Liver (tissue), 9 donors: ENCODE results near the gene RIBC1. TPM values are rescaled to one million over a fixed set of nuclear protein-coding genes. Genes with fewer than 3 reads are reported as not detected.
"Not testable (repeated sequence)": the region's sequence is repeated elsewhere in the genome, so short reads cannot be mapped to it uniquely, and the experiment has no call there.

Experiments
- DNase-seq: peaks from one replicate; pipeline ENCODE4 v3.0.0-alpha.2; 2017; ENCODE audit warnings: low spot score
- H3K27ac ChIP-seq, 2 donors: one replicate each; pipeline ENCODE4 v1.7.0; 2013; ENCODE audit warnings: inconsistent platforms in 2 of 2, low read length in 2 of 2, control low read depth in 1 of 2, low read depth in 1 of 2, mild to moderate bottlenecking in 1 of 2
- H3K27me3 ChIP-seq, 4 donors: one replicate each; pipeline versions ENCODE4 v1.6.1 to v1.7.0; 2013; ENCODE audit warnings: low read length in 3 of 4, inconsistent platforms in 1 of 4, mild to moderate bottlenecking in 1 of 4, moderate library complexity in 1 of 4; ENCODE audit not compliant: control insufficient read depth in 4 of 4, insufficient read depth in 4 of 4
- H3K36me3 ChIP-seq, 4 donors: one replicate each; pipeline versions ENCODE4 v1.6.1 to v1.7.0; 2013; ENCODE audit warnings: low read length in 3 of 4, mild to moderate bottlenecking in 3 of 4, low read depth in 1 of 4, moderate library complexity in 1 of 4; ENCODE audit not compliant: control insufficient read depth in 4 of 4, insufficient read depth in 3 of 4
- H3K4me1 ChIP-seq, 4 donors: one replicate each; pipeline versions ENCODE4 v1.6.1 to v1.7.0; 2013; ENCODE audit warnings: low read length in 3 of 4, mild to moderate bottlenecking in 3 of 4, moderate library complexity in 1 of 4; ENCODE audit not compliant: control insufficient read depth in 4 of 4, insufficient read depth in 4 of 4
- H3K4me3 ChIP-seq, 3 donors: one replicate each; pipeline versions ENCODE4 v1.6.1 to v1.7.0; 2013; ENCODE audit warnings: low read length in 3 of 3, control low read depth in 1 of 3, low read depth in 1 of 3, mild to moderate bottlenecking in 1 of 3
- H3K9ac ChIP-seq, 2 donors: one replicate each; pipeline ENCODE4 v1.7.0; 2013; ENCODE audit warnings: low read length in 2 of 2, mild to moderate bottlenecking in 2 of 2, moderate library complexity in 2 of 2, control low read depth in 1 of 2, low read depth in 1 of 2
- H3K9me3 ChIP-seq, 4 donors: one replicate each; pipeline versions ENCODE4 v1.6.1 to v1.7.0; 2013; ENCODE audit warnings: low read length in 3 of 4; ENCODE audit not compliant: control insufficient read depth in 4 of 4
- CTCF ChIP-seq: fragments of 150-350 bp; IDR thresholded peaks from 2 replicates; pipeline ENCODE4 v1.5.1; 2017; ENCODE audit warnings: improper control_type of control experiment, low read depth, low read length; ENCODE audit not compliant: missing input control
- EGR1 ChIP-seq, 2 donors: IDR thresholded peaks; 2 replicates each; pipeline ENCODE4 v1.6.1; 2016 to 2018; ENCODE audit warnings: antibody characterized with exemption in 2 of 2, low read depth in 2 of 2
- FOXA1 ChIP-seq: IDR thresholded peaks from 2 replicates; pipeline ENCODE4 v1.6.1; 2016; ENCODE audit warnings: antibody characterized with exemption
- GABPA ChIP-seq, 2 donors: IDR thresholded peaks in 1 of 2; conservative IDR thresholded peaks in 1 of 2; 2 replicates each; pipeline ENCODE4 v1.6.1; 2016; ENCODE audit warnings: antibody characterized with exemption in 2 of 2, mild to moderate bottlenecking in 1 of 2, moderate library complexity in 1 of 2
- HNF4A ChIP-seq, 2 donors: conservative IDR thresholded peaks; 2 replicates each; pipeline ENCODE4 v1.6.1; 2016; ENCODE audit warnings: antibody characterized with exemption in 2 of 2, mild to moderate bottlenecking in 2 of 2
- HNF4G ChIP-seq: IDR thresholded peaks from 2 replicates; pipeline ENCODE4 v1.6.1; 2016; ENCODE audit warnings: antibody characterized with exemption
- JUND ChIP-seq, 2 donors: IDR thresholded peaks; 2 replicates each; pipeline ENCODE4 v1.6.1; 2016; ENCODE audit warnings: antibody characterized with exemption in 2 of 2
- NR2F2 ChIP-seq: IDR thresholded peaks from 2 replicates; pipeline ENCODE4 v1.6.1; 2016; ENCODE audit warnings: antibody characterized with exemption
- RXRA ChIP-seq, 2 donors: IDR thresholded peaks; 2 replicates each; pipeline ENCODE4 v1.6.1; 2017 to 2018; ENCODE audit warnings: antibody characterized with exemption in 2 of 2, mild to moderate bottlenecking in 1 of 2
- SP1 ChIP-seq: IDR thresholded peaks from 2 replicates; pipeline ENCODE4 v1.6.1; 2018; ENCODE audit warnings: antibody characterized with exemption, mild to moderate bottlenecking
- TAF1 ChIP-seq: conservative IDR thresholded peaks from 2 replicates; pipeline ENCODE4 v1.6.1; 2016; ENCODE audit warnings: antibody characterized with exemption, mild to moderate bottlenecking
- ZBTB33 ChIP-seq: IDR thresholded peaks from 2 replicates; pipeline ENCODE4 v1.6.1; 2016; ENCODE audit warnings: antibody characterized with exemption
- WGBS: extraction: QIAGEN DNeasy Blood & Tissue Kit; methylation state at CpG from one replicate; pipeline ENCODE4 v1.1.7; 2013; 5-methylcytosine and 5-hydroxymethylcytosine counted together
- polyA plus RNA-seq, 2 donors: library from polyadenylated mRNA; stranded (reverse) in 1 of 2; unstranded in 1 of 2; fragments of 200-250 nt in 1 of 2; fragments of >200 nt in 1 of 2; fragmentation: Nextera tagmentation in 1 of 2; extraction: Ambion mirVana in 1 of 2; gene quantifications; one replicate each; pipeline versions ENCODE4 v1.2.1 to v1.2.3, GENCODE V29; 2013 to 2015
- total RNA-seq, 2 donors: library from RNA; depleted of rRNA; stranded (reverse); fragments of >200 nt; gene quantifications; one replicate each; pipeline ENCODE4 v1.2.3, GENCODE V29; 2014
- TF ChIP-seq, protein P1 (sequence below): IDR thresholded peaks from 2 replicates; pipeline ENCODE4 v1.6.1; 2016; ENCODE audit warnings: antibody characterized with exemption, mild to moderate bottlenecking
- donor health status: healthy.
- donor health status: healthy.
- donor health status: healthy.
- donor health status: healthy.
- donor health status: healthy.

The RIBC1 gene
- total and polyA plus RNA-seq, 4 donors, result 0.08 to 0.42 (median 0.20) TPM

DNA sequence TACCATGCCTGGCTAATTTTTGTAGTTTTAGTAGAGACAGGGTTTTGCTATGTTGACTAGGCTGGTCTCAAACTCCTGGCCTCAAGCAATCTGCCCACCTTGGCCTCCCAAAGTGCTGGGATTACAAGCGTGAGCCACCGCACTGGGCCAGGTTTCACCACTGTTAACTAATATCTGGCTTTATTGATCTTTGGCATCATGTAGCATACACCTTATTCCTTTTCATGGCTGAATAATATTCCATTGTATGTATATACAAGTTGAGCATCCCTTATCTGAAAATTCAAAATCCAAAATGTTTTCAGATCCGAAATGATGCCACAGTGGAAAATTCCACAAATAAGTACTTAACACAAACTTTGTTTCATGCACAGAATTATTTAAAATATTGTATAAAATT, 46.0 kb downstream of the RIBC1 start:
- not testable (repeated sequence) for H3K9ac ChIP-seq, H3K27me3 ChIP-seq, H3K36me3 ChIP-seq, DNase-seq, H3K4me3 ChIP-seq, H3K4me1 ChIP-seq, H3K9me3 ChIP-seq, H3K27ac ChIP-seq
- WGBS, result 89% methylated on average over 3 of the region's 3 CpGs

DNA sequence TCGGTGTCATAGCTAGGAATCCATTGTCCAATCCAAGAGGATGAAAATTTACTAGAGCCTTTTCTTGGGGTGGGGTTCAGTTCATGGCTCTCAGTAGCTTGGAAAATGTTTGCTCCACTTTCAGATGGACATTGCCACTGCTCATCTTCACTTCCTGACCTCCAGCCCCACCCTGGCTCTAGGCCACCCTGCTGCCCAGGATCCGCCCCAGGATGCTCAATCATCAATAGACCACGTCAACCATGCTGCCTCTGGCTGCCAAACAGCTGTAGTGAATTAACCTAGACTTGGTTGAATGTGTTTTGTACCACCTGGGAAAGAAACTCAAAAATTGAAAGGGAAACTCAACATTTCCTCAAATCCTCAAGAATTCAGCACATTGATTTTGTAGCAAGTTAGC, 48.7 kb downstream of the RIBC1 start:
- Histone ChIP-seq H3K9ac (no peak overlapping the region), H3K36me3 (no peaks in the 10 kb centered on the region), H3K27me3 (peaks cover 0 to 4% (median 0%) of the 10 kb centered on the region in 4 donors), H3K27ac (no peak overlapping the region), H3K9me3 (no peaks in the 10 kb centered on the region), H3K4me1 (no peaks in the 10 kb centered on the region), H3K4me3 (no peak overlapping the region)
- DNase-seq, result no peak
- WGBS, result 84% methylated on average over 3 of the region's 3 CpGs
- no peak for TF ChIP-seq EGR1 (IDR thresholded peaks at IDR 0.05; ENCODE audit: low read depth in 2 of 2)
- no peak for TF ChIP-seq JUND (IDR thresholded peaks at IDR 0.05)
- no peak for TF ChIP-seq SP1
- no peak for TF ChIP-seq HNF4G
- TF ChIP-seq ZBTB33, result no peak
- no peak for TF ChIP-seq RXRA (IDR thresholded peaks at IDR 0.05)
- no peak for TF ChIP-seq FOXA1
- TF ChIP-seq CTCF, result no peak

GRCh38 chrX:53474707-53475106, 52.0 kb downstream of the RIBC1 start:
- Histone ChIP-seq H3K9ac (no peak overlapping the region), H3K4me1 (no peaks in the 10 kb centered on the region), H3K36me3 (no peaks in the 10 kb centered on the region), H3K27ac (no peak overlapping the region), H3K4me3 (no peak overlapping the region), H3K27me3 (peaks cover 0 to 4% (median 0%) of the 10 kb centered on the region in 4 donors), H3K9me3 (no peaks in the 10 kb centered on the region)
- 72% methylated on average over 2 of the region's 2 CpGs for WGBS
- no peak for DNase-seq
- no peak for TF ChIP-seq NR2F2
- no peak for TF ChIP-seq HNF4A (conservative IDR thresholded peaks at IDR 0.05)
- TF ChIP-seq SP1, result no peak
- TF ChIP-seq, protein P1, sequence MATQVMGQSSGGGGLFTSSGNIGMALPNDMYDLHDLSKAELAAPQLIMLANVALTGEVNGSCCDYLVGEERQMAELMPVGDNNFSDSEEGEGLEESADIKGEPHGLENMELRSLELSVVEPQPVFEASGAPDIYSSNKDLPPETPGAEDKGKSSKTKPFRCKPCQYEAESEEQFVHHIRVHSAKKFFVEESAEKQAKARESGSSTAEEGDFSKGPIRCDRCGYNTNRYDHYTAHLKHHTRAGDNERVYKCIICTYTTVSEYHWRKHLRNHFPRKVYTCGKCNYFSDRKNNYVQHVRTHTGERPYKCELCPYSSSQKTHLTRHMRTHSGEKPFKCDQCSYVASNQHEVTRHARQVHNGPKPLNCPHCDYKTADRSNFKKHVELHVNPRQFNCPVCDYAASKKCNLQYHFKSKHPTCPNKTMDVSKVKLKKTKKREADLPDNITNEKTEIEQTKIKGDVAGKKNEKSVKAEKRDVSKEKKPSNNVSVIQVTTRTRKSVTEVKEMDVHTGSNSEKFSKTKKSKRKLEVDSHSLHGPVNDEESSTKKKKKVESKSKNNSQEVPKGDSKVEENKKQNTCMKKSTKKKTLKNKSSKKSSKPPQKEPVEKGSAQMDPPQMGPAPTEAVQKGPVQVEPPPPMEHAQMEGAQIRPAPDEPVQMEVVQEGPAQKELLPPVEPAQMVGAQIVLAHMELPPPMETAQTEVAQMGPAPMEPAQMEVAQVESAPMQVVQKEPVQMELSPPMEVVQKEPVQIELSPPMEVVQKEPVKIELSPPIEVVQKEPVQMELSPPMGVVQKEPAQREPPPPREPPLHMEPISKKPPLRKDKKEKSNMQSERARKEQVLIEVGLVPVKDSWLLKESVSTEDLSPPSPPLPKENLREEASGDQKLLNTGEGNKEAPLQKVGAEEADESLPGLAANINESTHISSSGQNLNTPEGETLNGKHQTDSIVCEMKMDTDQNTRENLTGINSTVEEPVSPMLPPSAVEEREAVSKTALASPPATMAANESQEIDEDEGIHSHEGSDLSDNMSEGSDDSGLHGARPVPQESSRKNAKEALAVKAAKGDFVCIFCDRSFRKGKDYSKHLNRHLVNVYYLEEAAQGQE, result no peak
- no peak for TF ChIP-seq FOXA1
- TF ChIP-seq ZBTB33, result no peak
- TF ChIP-seq RXRA (IDR thresholded peaks at IDR 0.05), result no peak
- no peak for TF ChIP-seq TAF1
- no peak for TF ChIP-seq GABPA (IDR thresholded peaks at IDR 0.05 in 1 of 2, conservative IDR thresholded peaks at IDR 0.05 in 1 of 2)
